ENCODE data around the gene MRPL42.

DNA sequence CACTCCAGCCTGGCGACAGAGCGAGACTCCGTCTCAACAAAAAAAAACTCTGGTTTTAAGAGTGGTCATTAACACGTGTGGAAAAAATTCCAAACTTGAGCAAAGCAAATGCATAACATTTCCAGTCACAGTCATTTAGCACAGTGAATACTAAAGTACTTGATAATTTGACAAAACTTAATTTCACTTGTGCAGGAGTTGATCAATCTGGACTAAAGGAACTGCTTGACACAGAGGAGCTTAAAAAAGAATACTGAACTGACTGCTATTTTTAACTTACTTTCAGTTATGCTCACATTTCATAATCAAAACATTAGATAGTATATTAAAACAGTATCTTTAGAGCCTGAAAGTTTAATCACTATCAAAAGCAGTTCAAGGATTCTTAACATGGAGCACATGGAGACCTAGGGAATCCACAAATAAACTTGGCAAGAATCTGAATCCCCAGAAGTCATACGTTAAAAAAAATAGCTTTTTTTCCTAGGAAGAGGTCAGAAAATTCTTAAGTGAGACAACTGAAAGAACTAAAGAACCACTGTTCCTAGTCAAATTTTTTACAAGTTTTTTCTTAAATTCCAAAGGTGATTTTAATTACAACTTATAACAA lies 33.0 kb upstream of the MRPL42 start:
- TF ChIP-seq FOXJ3 (CRISPR knock-in tag; IDR thresholded peaks at IDR 0.05) (no peak), POLR2AphosphoS5 (IDR thresholded peaks at IDR 0.05; ENCODE audit: low read depth, low read length) (no peak), RCOR1 (IDR thresholded peaks at IDR 0.05; ENCODE audit: low read length) (no peak), EZH2phosphoT487 (IDR thresholded peaks at IDR 0.05; ENCODE audit: borderline replicate concordance, low read depth) (no peak), GABPA (IDR thresholded peaks at IDR 0.05; ENCODE audit: low read depth) (no peak), SIN3A (IDR thresholded peaks at IDR 0.05; ENCODE audit: borderline replicate concordance, low read depth, low read length) (no peak)
- TF ChIP-seq, protein P1, sequence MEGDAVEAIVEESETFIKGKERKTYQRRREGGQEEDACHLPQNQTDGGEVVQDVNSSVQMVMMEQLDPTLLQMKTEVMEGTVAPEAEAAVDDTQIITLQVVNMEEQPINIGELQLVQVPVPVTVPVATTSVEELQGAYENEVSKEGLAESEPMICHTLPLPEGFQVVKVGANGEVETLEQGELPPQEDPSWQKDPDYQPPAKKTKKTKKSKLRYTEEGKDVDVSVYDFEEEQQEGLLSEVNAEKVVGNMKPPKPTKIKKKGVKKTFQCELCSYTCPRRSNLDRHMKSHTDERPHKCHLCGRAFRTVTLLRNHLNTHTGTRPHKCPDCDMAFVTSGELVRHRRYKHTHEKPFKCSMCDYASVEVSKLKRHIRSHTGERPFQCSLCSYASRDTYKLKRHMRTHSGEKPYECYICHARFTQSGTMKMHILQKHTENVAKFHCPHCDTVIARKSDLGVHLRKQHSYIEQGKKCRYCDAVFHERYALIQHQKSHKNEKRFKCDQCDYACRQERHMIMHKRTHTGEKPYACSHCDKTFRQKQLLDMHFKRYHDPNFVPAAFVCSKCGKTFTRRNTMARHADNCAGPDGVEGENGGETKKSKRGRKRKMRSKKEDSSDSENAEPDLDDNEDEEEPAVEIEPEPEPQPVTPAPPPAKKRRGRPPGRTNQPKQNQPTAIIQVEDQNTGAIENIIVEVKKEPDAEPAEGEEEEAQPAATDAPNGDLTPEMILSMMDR (IDR thresholded peaks at IDR 0.05) = no peak

Data from SK-N-SH (cell line).